GM12891 (cell line): ENCODE results near the gene TBC1D13.
"Not testable (repeated sequence)": the region's sequence is repeated elsewhere in the genome, so short reads cannot be mapped to it uniquely, and the experiment has no call there.

Source experiments
- DNase-seq: peaks from one replicate; pipeline ENCODE4 v3.0.0; 2011; ENCODE audit warnings: low spot score; ENCODE audit not compliant: insufficient read length
- FAIRE-seq: peaks from 2 replicates; lab custom pipeline; 2011; peaks lifted over from hg19 to GRCh38; lab: Jason Lieb, UNC
- PAX5 ChIP-seq: IDR thresholded peaks from 2 replicates; pipeline ENCODE4 v1.6.1; 2011; ENCODE audit warnings: low read length, moderate library complexity, mild to moderate bottlenecking; ENCODE audit not compliant: insufficient read depth, severe bottlenecking
- POLR2A ChIP-seq: IDR thresholded peaks from 2 replicates; pipeline ENCODE4 v1.6.1; 2011; ENCODE audit warnings: low read depth, low read length, control low read depth
- POLR2AphosphoS5 ChIP-seq: IDR thresholded peaks from 2 replicates; pipeline ENCODE4 v1.6.1; 2011; ENCODE audit warnings: low read depth, low read length, control low read depth
- POU2F2 ChIP-seq: IDR thresholded peaks from 2 replicates; pipeline ENCODE4 v1.6.1; 2011; ENCODE audit warnings: low read depth, mild to moderate bottlenecking, control low read depth, low read length, moderate library complexity
- SPI1 ChIP-seq: IDR thresholded peaks from 2 replicates; pipeline ENCODE4 v1.6.1; 2011; ENCODE audit warnings: low read depth, low read length, control low read depth
- TAF1 ChIP-seq: IDR thresholded peaks from 2 replicates; pipeline ENCODE4 v1.6.1; 2011; ENCODE audit warnings: low read depth, low read length, control low read depth

Gene TBC1D13

DNA sequence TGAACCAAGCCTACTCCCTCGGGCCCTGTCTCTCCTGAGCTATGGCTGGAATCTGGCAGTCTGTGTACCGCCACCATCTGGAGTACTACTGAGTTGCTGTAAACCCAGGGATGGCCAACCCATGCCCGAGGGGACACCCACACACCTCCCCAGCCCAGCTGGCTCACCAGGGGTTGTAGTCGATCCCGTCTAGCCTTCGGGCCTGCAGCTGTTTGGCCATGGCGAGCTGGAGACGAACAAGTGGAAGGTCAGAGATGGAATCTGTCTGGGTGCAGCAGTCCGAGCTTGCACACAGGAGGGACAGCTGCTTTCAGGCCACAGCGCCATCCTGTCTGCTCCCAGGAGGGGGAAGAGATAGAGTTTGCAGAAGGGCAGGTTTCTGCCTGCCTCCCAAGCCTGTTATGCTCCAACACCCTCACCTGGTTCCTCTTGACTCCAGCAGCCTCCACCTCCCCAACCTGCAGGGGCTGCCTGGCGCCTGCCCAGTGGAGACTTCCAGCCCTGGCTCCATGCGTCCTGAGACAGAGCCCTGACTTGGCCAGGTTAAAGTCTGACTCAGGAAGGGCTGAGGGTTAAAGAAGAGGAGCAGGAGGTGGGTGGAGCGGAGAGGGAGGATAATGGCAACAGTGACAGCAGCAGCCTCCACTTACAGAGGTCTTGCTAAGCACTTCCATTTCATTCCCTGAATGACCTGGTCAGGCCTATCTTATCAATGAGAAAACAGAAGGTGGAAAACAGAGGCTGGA is 58.3 kb downstream of the TBC1D13 start:
- FAIRE-seq (no peak), DNase-seq (no peak)
- TF ChIP-seq SPI1 (no peak), POLR2A (no peak), TAF1 (no peak), POU2F2 (no peak), POLR2AphosphoS5 (no peak), PAX5 (no peak)

DNA sequence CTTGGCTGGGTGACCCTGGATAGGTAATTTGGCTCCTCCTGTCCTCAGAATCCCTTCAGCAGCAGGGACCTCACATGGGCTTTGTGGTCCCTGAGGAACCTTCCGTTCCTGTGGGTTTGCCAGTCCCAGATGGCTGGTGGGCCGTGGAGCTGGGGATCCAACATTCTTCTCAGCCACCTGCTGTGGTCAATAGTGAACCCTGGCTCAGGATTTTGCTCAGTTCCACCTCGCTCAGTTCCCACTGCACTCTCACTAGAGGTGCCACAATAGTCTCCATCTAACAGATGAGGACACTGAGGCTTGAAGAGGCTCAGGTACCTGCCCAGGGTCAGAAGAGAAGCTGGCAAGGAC is 59.6 kb downstream of the TBC1D13 start:
- no peak for DNase-seq
- TF ChIP-seq TAF1 (no peak), POLR2A (no peak)
- FAIRE-seq, result no peak

DNA sequence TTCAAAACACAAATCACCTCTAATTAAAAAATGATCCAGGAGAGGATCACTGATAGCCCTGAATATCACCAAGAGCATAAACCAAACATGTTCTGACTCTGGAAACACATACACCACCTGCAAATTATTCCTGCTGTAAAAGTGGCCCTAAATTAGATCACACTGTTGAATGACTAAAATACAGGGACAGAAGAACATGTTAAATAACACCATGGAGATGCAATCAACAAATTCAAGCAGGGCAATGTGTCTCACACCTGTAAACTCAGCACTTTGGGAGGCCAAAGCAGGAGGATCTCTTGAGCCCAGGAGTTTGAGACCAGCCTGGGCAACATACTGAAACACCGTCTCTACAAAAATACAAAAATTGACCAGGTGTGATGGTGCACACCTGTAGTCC is 60.8 kb downstream of the TBC1D13 start:
- no peak for FAIRE-seq
- DNase-seq, result no peak
- TF ChIP-seq POLR2AphosphoS5 (no peak), POLR2A (no peak), PAX5 (no peak), TAF1 (no peak), POU2F2 (no peak), SPI1 (no peak)

DNA sequence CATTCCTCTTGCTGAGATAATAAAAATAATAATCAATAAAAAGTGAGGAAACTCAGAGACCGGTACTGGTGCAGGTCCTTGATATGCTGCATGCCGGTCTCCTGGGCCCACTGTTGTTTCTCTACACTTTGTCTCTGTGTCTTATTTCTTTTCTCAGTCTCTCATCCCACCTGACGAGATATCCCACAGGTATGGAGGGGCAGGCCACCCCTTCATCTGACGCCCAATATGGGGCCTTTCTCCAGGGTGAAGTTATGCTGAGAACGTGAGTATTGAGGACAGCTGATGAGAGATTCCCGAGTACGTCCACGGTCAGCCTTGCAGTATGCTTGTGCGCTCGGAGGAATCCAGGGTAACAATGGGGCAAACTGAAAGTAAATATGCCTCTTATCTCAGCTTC is 64.0 kb downstream of the TBC1D13 start:
- not testable (repeated sequence) for DNase-seq, FAIRE-seq

DNA sequence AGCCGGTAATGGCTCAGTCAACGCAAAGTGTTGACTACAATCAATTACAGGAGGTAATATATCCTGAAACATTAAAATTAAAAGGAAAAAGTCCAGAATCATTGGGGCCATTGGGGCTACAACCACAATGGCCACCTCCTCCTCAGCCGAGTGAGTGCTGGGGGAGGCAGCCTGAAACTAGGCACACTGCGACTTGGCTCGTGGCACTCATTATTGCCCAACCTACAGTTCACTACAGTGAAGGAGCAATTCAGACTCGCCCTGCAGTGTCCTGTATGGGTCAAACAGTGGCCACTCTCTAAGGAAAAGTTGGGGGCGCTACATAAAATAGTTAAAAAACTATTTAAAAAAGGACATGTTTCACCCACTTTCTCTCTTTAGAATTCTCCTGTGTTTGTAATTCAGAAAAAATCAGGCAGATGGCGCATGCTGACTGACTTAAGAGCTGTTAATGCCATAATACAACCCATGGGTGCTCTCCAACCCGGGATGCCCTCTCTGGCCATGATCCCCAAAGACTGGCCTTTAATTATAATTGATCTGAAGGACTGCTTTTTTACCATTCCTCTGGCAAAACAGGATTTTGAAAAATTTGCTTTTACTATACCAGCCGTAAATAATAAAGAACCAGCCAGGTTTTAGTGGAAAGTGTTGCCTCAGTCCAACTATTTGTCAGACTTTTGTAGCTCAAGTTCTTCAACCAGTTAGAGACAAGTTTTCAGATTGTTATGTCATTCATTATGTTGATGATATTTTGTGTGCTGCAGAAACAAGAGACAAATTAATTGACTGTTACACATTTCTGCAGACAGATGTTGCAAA is 64.9 kb downstream of the TBC1D13 start:
- not testable (repeated sequence) for FAIRE-seq, DNase-seq

DNA sequence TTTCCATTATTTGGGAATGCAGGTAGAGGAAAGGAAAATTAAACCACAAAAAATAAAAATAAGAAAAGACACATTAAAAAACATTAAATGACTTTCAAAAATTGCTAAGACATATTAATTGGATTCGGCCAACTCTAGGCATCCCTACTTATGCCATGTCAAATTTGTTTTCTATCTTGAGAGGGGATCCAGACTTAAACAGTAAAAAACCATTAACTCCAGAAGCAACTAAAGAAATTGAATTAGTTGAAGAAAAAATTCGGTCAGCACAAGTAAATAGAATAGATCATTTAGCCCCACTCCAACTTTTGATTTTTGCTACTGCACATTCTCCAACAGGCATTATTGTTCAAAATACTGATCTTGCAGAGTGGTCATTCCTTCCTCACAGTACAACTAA is 65.6 kb downstream of the TBC1D13 start:
- DNase-seq, FAIRE-seq: not testable (repeated sequence)

DNA sequence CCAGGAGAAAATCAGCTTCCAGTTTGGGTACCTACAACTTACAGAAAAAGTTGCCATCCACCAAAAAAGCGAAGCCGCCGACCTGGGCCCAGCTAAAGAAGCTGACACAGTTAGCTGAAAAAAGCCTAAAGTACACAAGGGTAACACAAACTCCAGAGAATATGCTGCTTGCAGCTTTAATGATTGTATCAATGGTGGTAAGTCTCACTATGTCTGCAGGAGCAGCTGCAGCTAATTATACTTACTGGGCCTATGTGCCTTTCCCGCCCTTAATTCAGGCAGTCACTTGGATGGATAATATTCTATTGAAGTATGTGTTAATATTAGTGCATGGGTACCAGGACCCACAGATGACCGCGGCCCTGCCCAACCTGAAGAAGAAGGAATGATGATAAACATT is 67.4 kb downstream of the TBC1D13 start:
- FAIRE-seq, DNase-seq: not testable (repeated sequence)

DNA sequence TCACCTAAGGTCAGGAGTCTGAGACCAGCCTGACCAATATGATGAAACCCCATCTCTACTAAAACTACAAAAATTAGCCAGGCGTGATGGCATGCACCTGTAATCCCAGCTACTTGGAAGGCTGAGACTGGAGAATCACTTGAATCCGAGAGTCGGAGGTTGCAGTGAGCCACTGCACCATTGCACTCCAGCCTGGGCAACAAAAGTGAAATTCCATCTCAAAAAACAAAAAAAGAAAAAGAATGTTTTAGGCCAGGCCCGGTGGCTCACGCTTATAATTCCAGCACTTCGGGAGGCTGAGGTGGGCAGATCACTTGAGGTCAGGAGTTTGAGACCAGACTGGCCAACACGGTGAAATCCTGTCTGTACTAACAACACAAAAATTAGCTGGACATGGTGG is 71.4 kb downstream of the TBC1D13 start:
- DNase-seq, FAIRE-seq: not testable (repeated sequence)
